ENCODE data around the gene PHLPP2.

The PHLPP2 gene

GRCh38 chr16:71626858-71627213, 97.7 kb downstream of the PHLPP2 start:
- Histone ChIP-seq H3K27me3 (ENCODE audit: insufficient read depth, low read length, poor library complexity) (no peaks in the 10 kb centered on the region), H3K36me3 (ENCODE audit: insufficient read depth, low read length) (no peaks in the 10 kb centered on the region), H4K20me1 (ENCODE audit: insufficient read depth, low read length) (no peaks in the 10 kb centered on the region), H3K4me3 (ENCODE audit: low read depth in 1 of 2, low read length in 2 of 2) (no peak overlapping the region), H3K4me1 (ENCODE audit: insufficient read depth, low read length) (peaks cover 6% of the 10 kb centered on the region; the same call in 1 of the 2 replicates), H3K27ac (ENCODE audit: low read length) (no peak overlapping the region), H3K4me2 (ENCODE audit: insufficient read depth, low read length) (no peak overlapping the region), H3K9ac (ENCODE audit: low read depth, low read length) (no peak overlapping the region), H3K9me3 (ENCODE audit: insufficient read depth, low read length, severe bottlenecking) (no peaks in the 10 kb centered on the region), H3K79me2 (ENCODE audit: insufficient read depth, low read length) (no peaks in the 10 kb centered on the region), H2AFZ (ENCODE audit: low read depth, low read length) (no peak overlapping the region)
- ATAC-seq (ENCODE audit: insufficient read depth, low read depth) (no peak), DNase-seq (no peak)
- TF ChIP-seq CTCF (IDR thresholded peaks at IDR 0.05; ENCODE audit: borderline replicate concordance, extremely low read depth, low read length, poor library complexity, severe bottlenecking) (no peak), EZH2 (IDR thresholded peaks at IDR 0.05; ENCODE audit: borderline replicate concordance, low read depth, low read length, severe bottlenecking) (no peak)

- no peaks in the 10 kb centered on the region for H4K20me1 ChIP-seq (ENCODE audit: insufficient read depth, low read length)
- no peaks in the 10 kb centered on the region for H3K36me3 ChIP-seq (ENCODE audit: insufficient read depth, low read length)
- H3K4me1 ChIP-seq (ENCODE audit: insufficient read depth, low read length): peaks cover 8% of the 10 kb centered on the region; the same call in 1 of the 2 replicates
- H3K9me3 ChIP-seq (ENCODE audit: insufficient read depth, low read length, severe bottlenecking): no peaks in the 10 kb centered on the region
- H2AFZ ChIP-seq (ENCODE audit: low read depth, low read length): no peak within 1 kb of the TSS
- H3K4me2 ChIP-seq (ENCODE audit: insufficient read depth, low read length): no peak within 1 kb of the TSS
- H3K27me3 ChIP-seq (ENCODE audit: insufficient read depth, low read length, poor library complexity): no peaks in the 10 kb centered on the region
- H3K9ac ChIP-seq (ENCODE audit: low read depth, low read length): no peak within 1 kb of the TSS
- DNase-seq (no peak), ATAC-seq (ENCODE audit: insufficient read depth, low read depth) (no peak)
- no peak within 1 kb of the TSS for H3K27ac ChIP-seq (ENCODE audit: low read length)
- no peaks in the 10 kb centered on the region for H3K79me2 ChIP-seq (ENCODE audit: insufficient read depth, low read length)
- H3K4me3 ChIP-seq (ENCODE audit: low read depth in 1 of 2, low read length in 2 of 2): no peak within 1 kb of the TSS
- TF ChIP-seq EZH2 (IDR thresholded peaks at IDR 0.05; ENCODE audit: borderline replicate concordance, low read depth, low read length, severe bottlenecking): no peak
- TF ChIP-seq CTCF (IDR thresholded peaks at IDR 0.05; ENCODE audit: borderline replicate concordance, extremely low read depth, low read length, poor library complexity, severe bottlenecking): no peak
Measured at GRCh38 chr16:71626018-71626857, 98.3 kb downstream of the PHLPP2 start, which contains the start of gene MARVELD3. TSS of gene MARVELD3 (plus strand) at chr16:71626184. CDS start at chr16:71626230, 46 bp downstream.

GRCh38 chr16:71625113-71625850, 99.2 kb downstream of the PHLPP2 start:
- H3K9ac ChIP-seq (ENCODE audit: low read depth, low read length): no peak overlapping the region
- H3K36me3 ChIP-seq (ENCODE audit: insufficient read depth, low read length): no peaks in the 10 kb centered on the region
- ATAC-seq (ENCODE audit: insufficient read depth, low read depth) (no peak), DNase-seq (no peak)
- H3K27me3 ChIP-seq (ENCODE audit: insufficient read depth, low read length, poor library complexity): no peaks in the 10 kb centered on the region
- no peak overlapping the region for H3K27ac ChIP-seq (ENCODE audit: low read length)
- no peak for TF ChIP-seq CTCF (IDR thresholded peaks at IDR 0.05; ENCODE audit: borderline replicate concordance, extremely low read depth, low read length, poor library complexity, severe bottlenecking)
- H3K4me2 ChIP-seq (ENCODE audit: insufficient read depth, low read length): no peak overlapping the region
- H4K20me1 ChIP-seq (ENCODE audit: insufficient read depth, low read length): no peaks in the 10 kb centered on the region
- no peak overlapping the region for H3K4me3 ChIP-seq (ENCODE audit: low read depth in 1 of 2, low read length in 2 of 2)
- H3K9me3 ChIP-seq (ENCODE audit: insufficient read depth, low read length, severe bottlenecking): no peaks in the 10 kb centered on the region
- no peak overlapping the region for H2AFZ ChIP-seq (ENCODE audit: low read depth, low read length)
- H3K79me2 ChIP-seq (ENCODE audit: insufficient read depth, low read length): no peaks in the 10 kb centered on the region
- H3K4me1 ChIP-seq (ENCODE audit: insufficient read depth, low read length): peaks cover 8% of the 10 kb centered on the region; the same call in 1 of the 2 replicates

All from DND-41 (cell line).